Measurements from ENCODE around the gene CFAP73. TPM values are rescaled to one million over a fixed set of nuclear protein-coding genes. Genes with fewer than 3 reads are reported as not detected.

Gene CFAP73
- total RNA-seq, 3 donors from 2014 or later = 0.29 TPM; not detected in 2

- H3K4me1 ChIP-seq = no peaks in the 10 kb centered on the region
- DNase-seq (ENCODE audit: low spot score in 2 of 2) = no peak
- no peaks in the 10 kb centered on the region for H3K36me3 ChIP-seq
- no peaks in the 10 kb centered on the region for H3K27me3 ChIP-seq
- intact Hi-C loops (cut with DNase I; ENCODE audit: low total_unique reads) = no loop called here
- H3K4me3 ChIP-seq = no peak overlapping the region
- TF ChIP-seq CTCF (IDR thresholded peaks at IDR 0.05) = no peak
- no peak for TF ChIP-seq POLR2AphosphoS5 (IDR thresholded peaks at IDR 0.05)
- no peak for TF ChIP-seq POLR2A (IDR thresholded peaks at IDR 0.05)
- H3K27ac ChIP-seq = no peak overlapping the region
- H3K9me3 ChIP-seq = no peaks in the 10 kb centered on the region
Measured at GRCh38 chr12:113196582-113196981, 47.1 kb downstream of the CFAP73 start.

- Histone ChIP-seq H3K36me3 (no peaks in the 10 kb centered on the region), H3K9me3 (no peaks in the 10 kb centered on the region), H3K4me3 (no peak overlapping the region), H3K27ac (no peak overlapping the region), H3K4me1 (no peaks in the 10 kb centered on the region), H3K27me3 (no peaks in the 10 kb centered on the region)
- intact Hi-C loops (cut with DNase I; ENCODE audit: low total_unique reads) = no loop called here
- DNase-seq (ENCODE audit: low spot score in 2 of 2) = peak in 1 of 2 donors; percentile 67
- TF ChIP-seq POLR2AphosphoS5 (IDR thresholded peaks at IDR 0.05) = peak in 1 of 3 donors; percentile 8
- TF ChIP-seq CTCF (IDR thresholded peaks at IDR 0.05) = peak in 2 of 3 donors; percentile 54 to 57
- TF ChIP-seq POLR2A (IDR thresholded peaks at IDR 0.05) = no peak
Measured at GRCh38 chr12:113196990-113197389, 47.5 kb downstream of the CFAP73 start.

GRCh38 chr12:113197518-113198077, 48.1 kb downstream of the CFAP73 start:
- intact Hi-C loops (cut with DNase I; ENCODE audit: low total_unique reads) = no loop called here

GRCh38 chr12:113198296-113198695, 48.8 kb downstream of the CFAP73 start:
- TF ChIP-seq POLR2AphosphoS5 (IDR thresholded peaks at IDR 0.05) = no peak
- no peak for TF ChIP-seq CTCF (IDR thresholded peaks at IDR 0.05)
- no peak for TF ChIP-seq POLR2A (IDR thresholded peaks at IDR 0.05)
- no peaks in the 10 kb centered on the region for H3K9me3 ChIP-seq
- intact Hi-C loops (cut with DNase I; ENCODE audit: low total_unique reads) = no loop called here
- no peaks in the 10 kb centered on the region for H3K4me1 ChIP-seq
- H3K27ac ChIP-seq = no peak overlapping the region
- DNase-seq (ENCODE audit: low spot score in 2 of 2) = no peak
- H3K36me3 ChIP-seq = no peaks in the 10 kb centered on the region
- H3K27me3 ChIP-seq = no peaks in the 10 kb centered on the region
- H3K4me3 ChIP-seq = no peak overlapping the region

More at GRCh38 chr12:113197518-113198077, 48.1 kb downstream of the CFAP73 start:
- DNase-seq (ENCODE audit: low spot score in 2 of 2) = no peak
- Histone ChIP-seq H3K4me3 (no peak overlapping the region), H3K27me3 (no peaks in the 10 kb centered on the region), H3K36me3 (no peaks in the 10 kb centered on the region), H3K27ac (no peak overlapping the region), H3K4me1 (no peaks in the 10 kb centered on the region), H3K9me3 (no peaks in the 10 kb centered on the region)
- no peak for TF ChIP-seq POLR2AphosphoS5 (IDR thresholded peaks at IDR 0.05)
- no peak for TF ChIP-seq POLR2A (IDR thresholded peaks at IDR 0.05)
- TF ChIP-seq CTCF (IDR thresholded peaks at IDR 0.05) = no peak

- DNase-seq (ENCODE audit: low spot score in 2 of 2) = no peak
- Histone ChIP-seq H3K27me3 (no peaks in the 10 kb centered on the region), H3K4me1 (no peaks in the 10 kb centered on the region), H3K27ac (no peak overlapping the region), H3K9me3 (no peaks in the 10 kb centered on the region), H3K4me3 (no peak overlapping the region), H3K36me3 (no peaks in the 10 kb centered on the region)
- intact Hi-C loops (cut with DNase I; ENCODE audit: low total_unique reads) = no loop called here
- TF ChIP-seq POLR2AphosphoS5 (IDR thresholded peaks at IDR 0.05) (no peak), POLR2A (IDR thresholded peaks at IDR 0.05) (no peak), CTCF (IDR thresholded peaks at IDR 0.05) (no peak)
Measured at GRCh38 chr12:113200021-113200797, 50.7 kb downstream of the CFAP73 start.

Data from breast epithelium (tissue), 4 donors.